ENCODE results near the gene TMEM181.

GRCh38 chr6:158630938-158631616 is 71.2 kb downstream of the TMEM181 start:
- no peak for TF ChIP-seq CTCF (IDR thresholded peaks at IDR 0.05)
- TF ChIP-seq POLR2A (IDR thresholded peaks at IDR 0.05) = no peak
